SK-N-SH (cell line): ENCODE results near the gene OR51F1. TPM values are rescaled to one million over a fixed set of nuclear protein-coding genes. Genes with fewer than 3 reads are reported as not detected.

Source experiments
- CTCF ChIA-PET: fragments of 300-600, 350-600 bp; formaldehyde crosslinking; extraction: SDS; loops from one replicate; lab custom pipeline; 2021; lab: Yijun Ruan, JAX
- POLR2A ChIA-PET: fragments of 350-600 bp; sonication (Branson Sonifier 250); formaldehyde crosslinking; extraction: SDS; loops from one replicate; lab custom pipeline; 2020; ENCODE audit warnings: antibody characterized with exemption, inconsistent platforms; lab: Yijun Ruan, JAX
- DNase-seq: peaks from one replicate; pipeline ENCODE4 v3.0.0; 2012
- H2AFZ ChIP-seq: fragments of 200-600 bp; sonication (generic); 2 replicates; pipeline ENCODE4 v1.8.1; 2016; ENCODE audit warnings: antibody characterized with exemption, mild to moderate bottlenecking, low read depth
- H3F3A ChIP-seq: fragments of 200-600 bp; sonication (generic); replicated peaks from 2 replicates; pipeline ENCODE3; 2016; ENCODE audit warnings: antibody characterized with exemption, mild to moderate bottlenecking; ENCODE audit not compliant: insufficient read depth
- H3K27ac ChIP-seq, 2 experiments: fragments of 200-500 bp in 1 of 2; fragments of 200-600 bp in 1 of 2; sonication (Bioruptor generic) in 1 of 2; sonication (generic), shearing (Covaris generic) in 1 of 2; 2 replicates each; pipeline versions ENCODE4 v1.5.1 to v1.6.1; 2014 to 2016; ENCODE audit warnings: low read depth in 2 of 2, inconsistent platforms in 1 of 2, low read length in 1 of 2, mild to moderate bottlenecking in 1 of 2, mixed read lengths in 1 of 2
- H3K27me3 ChIP-seq: fragments of 200-600 bp; sonication (generic), shearing (Covaris generic); 2 replicates; pipeline ENCODE4 v1.6.1; 2016; ENCODE audit warnings: mixed run types; ENCODE audit not compliant: insufficient read depth
- H3K36me3 ChIP-seq, 2 experiments: fragments of 200-500 bp in 1 of 2; fragments of 200-600 bp in 1 of 2; sonication (Bioruptor generic) in 1 of 2; sonication (generic) in 1 of 2; replicated peaks in 1 of 2; 2 replicates each; pipeline versions ENCODE3 to v1.5.1; 2014 to 2016; ENCODE audit warnings: low read length in 1 of 2, mild to moderate bottlenecking in 1 of 2; ENCODE audit not compliant: insufficient read depth in 2 of 2, control insufficient read depth in 1 of 2
- H3K4me1 ChIP-seq, 2 experiments: fragments of 200-500 bp in 1 of 2; fragments of 200-600 bp in 1 of 2; sonication (Bioruptor generic) in 1 of 2; sonication (generic), shearing (Covaris generic) in 1 of 2; 2 replicates each; pipeline versions ENCODE4 v1.5.1 to v1.6.1; 2014 to 2016; ENCODE audit warnings: low read depth in 1 of 2, low read length in 1 of 2, mixed run types in 1 of 2; ENCODE audit not compliant: insufficient read depth in 2 of 2, control insufficient read depth in 1 of 2
- H3K4me2 ChIP-seq: fragments of 200-600 bp; sonication (generic), shearing (Covaris generic); 2 replicates; pipeline ENCODE4 v1.6.1; 2017; ENCODE audit warnings: mixed run types
- H3K4me3 ChIP-seq, 2 experiments: fragments of 200-500 bp in 1 of 2; fragments of 200-600 bp in 1 of 2; sonication (Bioruptor generic) in 1 of 2; sonication (generic), shearing (Covaris generic) in 1 of 2; 2 replicates each; pipeline versions ENCODE4 v1.5.1 to v1.8.1; 2014 to 2016; ENCODE audit warnings: low read depth in 2 of 2, inconsistent platforms in 1 of 2, low read length in 1 of 2, mild to moderate bottlenecking in 1 of 2, mixed read lengths in 1 of 2, moderate library complexity in 1 of 2
- H3K79me2 ChIP-seq: fragments of 200-600 bp; sonication (generic); 2 replicates; pipeline ENCODE4 v1.8.1; 2017; ENCODE audit warnings: mild to moderate bottlenecking; ENCODE audit not compliant: insufficient read depth
- H3K9ac ChIP-seq: fragments of 200-600 bp; sonication (generic); 2 replicates; pipeline ENCODE4 v1.6.1; 2017; ENCODE audit warnings: mixed run types
- H3K9me2 ChIP-seq: fragments of 200-600 bp; sonication (generic); 2 replicates; pipeline ENCODE4 v1.6.1; 2017; ENCODE audit warnings: mixed run types
- H3K9me3 ChIP-seq: fragments of 200-600 bp; sonication (generic); 2 replicates; pipeline ENCODE4 v1.6.1; 2017; ENCODE audit warnings: mixed run types, mild to moderate bottlenecking, moderate library complexity
- H4K20me1 ChIP-seq: fragments of 200-600 bp; sonication (generic); 2 replicates; pipeline ENCODE4 v1.6.1; 2017; ENCODE audit warnings: mild to moderate bottlenecking, mixed run types; ENCODE audit not compliant: insufficient read depth
- ELF1 ChIP-seq: IDR thresholded peaks from 2 replicates; pipeline ENCODE4 v1.4.0; 2012
- EP300 ChIP-seq, 2 experiments: IDR thresholded peaks; 2 replicates each; pipeline versions ENCODE4 v1.4.0 to v1.6.1; 2012; ENCODE audit warnings: borderline replicate concordance in 1 of 2, low read depth in 1 of 2, low read length in 1 of 2
- EZH2phosphoT487 ChIP-seq: fragments of 200-600 bp; sonication (generic); IDR thresholded peaks from 2 replicates; pipeline ENCODE4 v1.6.1; 2017; ENCODE audit warnings: low read depth, mixed run types, mild to moderate bottlenecking, antibody characterized with exemption, moderate library complexity, borderline replicate concordance
- FOSL2 ChIP-seq: IDR thresholded peaks from 2 replicates; pipeline ENCODE4 v1.4.0; 2012; ENCODE audit warnings: low read depth, mild to moderate bottlenecking, moderate library complexity, borderline replicate concordance
- FOXJ3 ChIP-seq: sonication (generic); formaldehyde crosslinking; IDR thresholded peaks from 2 replicates; pipeline ENCODE4 v1.5.1; 2020; ENCODE audit warnings: mild to moderate bottlenecking, missing genetic modification reagents
- GABPA ChIP-seq: IDR thresholded peaks from 2 replicates; pipeline ENCODE4 v1.4.0; 2012; ENCODE audit warnings: low read depth, mild to moderate bottlenecking
- GATA2 ChIP-seq: sonication (generic); formaldehyde crosslinking; IDR thresholded peaks from 2 replicates; pipeline ENCODE4 v1.5.0; 2020; ENCODE audit warnings: mild to moderate bottlenecking, missing genetic modification reagents
- MEF2A ChIP-seq: IDR thresholded peaks from 2 replicates; pipeline ENCODE4 v1.4.0; 2012; ENCODE audit warnings: low read depth, borderline replicate concordance
- NFIC ChIP-seq: IDR thresholded peaks from 2 replicates; pipeline ENCODE4 v1.4.0; 2012; ENCODE audit warnings: borderline replicate concordance
- NRF1 ChIP-seq: IDR thresholded peaks from 2 replicates; pipeline ENCODE4 v1.6.1; 2012; ENCODE audit warnings: low read depth, mild to moderate bottlenecking, low read length
- RCOR1 ChIP-seq: fragments of 150-350 bp; IDR thresholded peaks from 2 replicates; pipeline ENCODE4 v1.6.1; 2017; ENCODE audit warnings: antibody characterized with exemption, low read length
- RFX5 ChIP-seq: IDR thresholded peaks from 2 replicates; pipeline ENCODE4 v1.6.1; 2012; ENCODE audit warnings: mild to moderate bottlenecking, improper control_type of control experiment, low read length
- RXRA ChIP-seq: IDR thresholded peaks from 2 replicates; pipeline ENCODE4 v1.4.0; 2012; ENCODE audit warnings: low read depth, mild to moderate bottlenecking, borderline replicate concordance
- SIN3A ChIP-seq: IDR thresholded peaks from 2 replicates; pipeline ENCODE4 v1.6.1; 2012; ENCODE audit warnings: low read depth, mild to moderate bottlenecking, low read length, moderate library complexity, borderline replicate concordance
- SMC3 ChIP-seq: IDR thresholded peaks from 2 replicates; pipeline ENCODE4 v1.6.1; 2012; ENCODE audit warnings: low read depth, low read length, improper control_type of control experiment
- TAF1 ChIP-seq: IDR thresholded peaks from 2 replicates; pipeline ENCODE4 v1.6.1; 2012; ENCODE audit warnings: low read depth, mild to moderate bottlenecking, low read length, moderate library complexity, borderline replicate concordance
- TCF12 ChIP-seq: IDR thresholded peaks from 2 replicates; pipeline ENCODE4 v1.4.0; 2012
- TEAD4 ChIP-seq: IDR thresholded peaks from 2 replicates; pipeline ENCODE4 v1.4.0; 2012; ENCODE audit warnings: mild to moderate bottlenecking, borderline replicate concordance; ENCODE audit not compliant: insufficient read depth
- WGBS: methylation state at CpG from one replicate; pipeline ENCODE4 v1.1.6; 2017; ENCODE audit warnings: low lambda C conversion rate; 5-methylcytosine and 5-hydroxymethylcytosine counted together
- polyA plus RNA-seq, 3 experiments: library from polyadenylated mRNA; depleted of rRNA; stranded (reverse); fragments of >200 nt; gene quantifications; 2 replicates each; pipeline ENCODE4 v1.2.3, GENCODE V29; 2012
- TF ChIP-seq, protein P1 (sequence below): IDR thresholded peaks from 2 replicates; pipeline ENCODE4 v1.6.1; 2012; ENCODE audit warnings: mild to moderate bottlenecking, low read depth, low read length, moderate library complexity
- TF ChIP-seq, protein P2 (sequence below): IDR thresholded peaks from 2 replicates; pipeline ENCODE4 v1.4.0; 2012; ENCODE audit warnings: low read depth, borderline replicate concordance
- TF ChIP-seq, protein P3 (sequence below): fragments of 150-350 bp; IDR thresholded peaks from 2 replicates; pipeline ENCODE4 v1.6.1; 2016; ENCODE audit warnings: mild to moderate bottlenecking, low read depth, low read length
- TF ChIP-seq, protein P4 (sequence below): IDR thresholded peaks from 2 replicates; pipeline ENCODE4; 2012

Gene OR51F1
- polyA plus RNA-seq, 1 of the 3 experiments (the other 2 are of a cell fraction), result not detected

DNA sequence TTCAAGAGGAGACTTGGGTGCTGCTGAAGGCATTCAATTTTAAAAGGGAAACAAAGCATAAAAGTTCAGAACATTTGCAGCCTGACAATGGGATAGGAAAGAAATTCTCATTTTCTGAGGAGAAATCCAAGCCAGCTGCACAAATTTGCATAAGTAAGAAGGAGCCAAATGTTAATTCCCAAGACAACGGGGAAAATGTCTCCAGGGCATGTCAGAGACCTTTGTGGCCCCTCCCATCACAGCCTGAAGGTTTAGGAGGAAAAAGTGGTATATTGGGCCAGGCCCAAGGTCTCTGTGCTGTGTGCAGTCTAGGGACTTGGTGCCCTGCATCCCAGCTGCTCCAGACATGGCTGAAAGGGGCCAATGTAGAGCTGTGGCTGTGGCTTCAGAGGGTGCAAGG, 12.7 kb upstream of the OR51F1 start:
- WGBS, result 0% methylated on average over 1 of the region's 1 CpG

DNA sequence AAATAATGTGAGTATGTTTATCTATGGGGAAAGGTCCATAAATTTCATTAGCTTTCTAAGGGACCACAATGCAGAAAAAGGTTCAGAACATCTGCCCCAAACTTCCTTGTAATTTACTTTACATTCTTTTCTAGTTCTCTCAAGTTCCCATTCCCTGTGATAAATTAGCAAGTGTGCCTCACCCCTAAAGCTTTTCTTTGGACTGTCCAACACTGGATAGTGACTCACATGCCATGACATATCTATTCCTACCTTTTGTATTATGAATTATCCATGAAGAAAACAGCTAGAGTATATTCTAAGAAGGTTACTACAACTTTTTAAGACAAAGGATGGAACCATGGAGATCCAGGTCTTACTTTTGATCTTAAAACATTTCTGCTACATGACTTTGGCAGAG, 1.6 kb downstream of the OR51F1 start:
- ChIA-PET POLR2A (no interaction called here), CTCF (no interaction called here)
- Histone ChIP-seq H3K27ac (no peak overlapping the region), H3K4me1 (no peaks in the 10 kb centered on the region), H3K79me2 (no peaks in the 10 kb centered on the region), H3K9me3 (no peaks in the 10 kb centered on the region), H3K9ac (no peak overlapping the region), H3K9me2 (no peaks in the 10 kb centered on the region), H3F3A (no peaks in the 10 kb centered on the region), H3K4me3 (no peak overlapping the region), H2AFZ (no peak overlapping the region), H3K36me3 (no peaks in the 10 kb centered on the region), H4K20me1 (no peaks in the 10 kb centered on the region), H3K4me2 (no peak overlapping the region), H3K27me3 (no peaks in the 10 kb centered on the region; the same call in 1 of the 2 replicates)
- no peak for DNase-seq
- TF ChIP-seq EP300 (IDR thresholded peaks at IDR 0.05; ENCODE audit: borderline replicate concordance in 1 of 2, low read depth in 1 of 2, low read length in 1 of 2), result no peak
- no peak for TF ChIP-seq GABPA
- TF ChIP-seq, protein P1, sequence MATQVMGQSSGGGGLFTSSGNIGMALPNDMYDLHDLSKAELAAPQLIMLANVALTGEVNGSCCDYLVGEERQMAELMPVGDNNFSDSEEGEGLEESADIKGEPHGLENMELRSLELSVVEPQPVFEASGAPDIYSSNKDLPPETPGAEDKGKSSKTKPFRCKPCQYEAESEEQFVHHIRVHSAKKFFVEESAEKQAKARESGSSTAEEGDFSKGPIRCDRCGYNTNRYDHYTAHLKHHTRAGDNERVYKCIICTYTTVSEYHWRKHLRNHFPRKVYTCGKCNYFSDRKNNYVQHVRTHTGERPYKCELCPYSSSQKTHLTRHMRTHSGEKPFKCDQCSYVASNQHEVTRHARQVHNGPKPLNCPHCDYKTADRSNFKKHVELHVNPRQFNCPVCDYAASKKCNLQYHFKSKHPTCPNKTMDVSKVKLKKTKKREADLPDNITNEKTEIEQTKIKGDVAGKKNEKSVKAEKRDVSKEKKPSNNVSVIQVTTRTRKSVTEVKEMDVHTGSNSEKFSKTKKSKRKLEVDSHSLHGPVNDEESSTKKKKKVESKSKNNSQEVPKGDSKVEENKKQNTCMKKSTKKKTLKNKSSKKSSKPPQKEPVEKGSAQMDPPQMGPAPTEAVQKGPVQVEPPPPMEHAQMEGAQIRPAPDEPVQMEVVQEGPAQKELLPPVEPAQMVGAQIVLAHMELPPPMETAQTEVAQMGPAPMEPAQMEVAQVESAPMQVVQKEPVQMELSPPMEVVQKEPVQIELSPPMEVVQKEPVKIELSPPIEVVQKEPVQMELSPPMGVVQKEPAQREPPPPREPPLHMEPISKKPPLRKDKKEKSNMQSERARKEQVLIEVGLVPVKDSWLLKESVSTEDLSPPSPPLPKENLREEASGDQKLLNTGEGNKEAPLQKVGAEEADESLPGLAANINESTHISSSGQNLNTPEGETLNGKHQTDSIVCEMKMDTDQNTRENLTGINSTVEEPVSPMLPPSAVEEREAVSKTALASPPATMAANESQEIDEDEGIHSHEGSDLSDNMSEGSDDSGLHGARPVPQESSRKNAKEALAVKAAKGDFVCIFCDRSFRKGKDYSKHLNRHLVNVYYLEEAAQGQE, result no peak
- TF ChIP-seq TEAD4, result no peak
- TF ChIP-seq, protein P2, sequence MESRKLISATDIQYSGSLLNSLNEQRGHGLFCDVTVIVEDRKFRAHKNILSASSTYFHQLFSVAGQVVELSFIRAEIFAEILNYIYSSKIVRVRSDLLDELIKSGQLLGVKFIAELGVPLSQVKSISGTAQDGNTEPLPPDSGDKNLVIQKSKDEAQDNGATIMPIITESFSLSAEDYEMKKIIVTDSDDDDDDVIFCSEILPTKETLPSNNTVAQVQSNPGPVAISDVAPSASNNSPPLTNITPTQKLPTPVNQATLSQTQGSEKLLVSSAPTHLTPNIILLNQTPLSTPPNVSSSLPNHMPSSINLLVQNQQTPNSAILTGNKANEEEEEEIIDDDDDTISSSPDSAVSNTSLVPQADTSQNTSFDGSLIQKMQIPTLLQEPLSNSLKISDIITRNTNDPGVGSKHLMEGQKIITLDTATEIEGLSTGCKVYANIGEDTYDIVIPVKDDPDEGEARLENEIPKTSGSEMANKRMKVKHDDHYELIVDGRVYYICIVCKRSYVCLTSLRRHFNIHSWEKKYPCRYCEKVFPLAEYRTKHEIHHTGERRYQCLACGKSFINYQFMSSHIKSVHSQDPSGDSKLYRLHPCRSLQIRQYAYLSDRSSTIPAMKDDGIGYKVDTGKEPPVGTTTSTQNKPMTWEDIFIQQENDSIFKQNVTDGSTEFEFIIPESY, result no peak
- no peak for TF ChIP-seq NRF1
- no peak for TF ChIP-seq EZH2phosphoT487
- TF ChIP-seq, protein P3, sequence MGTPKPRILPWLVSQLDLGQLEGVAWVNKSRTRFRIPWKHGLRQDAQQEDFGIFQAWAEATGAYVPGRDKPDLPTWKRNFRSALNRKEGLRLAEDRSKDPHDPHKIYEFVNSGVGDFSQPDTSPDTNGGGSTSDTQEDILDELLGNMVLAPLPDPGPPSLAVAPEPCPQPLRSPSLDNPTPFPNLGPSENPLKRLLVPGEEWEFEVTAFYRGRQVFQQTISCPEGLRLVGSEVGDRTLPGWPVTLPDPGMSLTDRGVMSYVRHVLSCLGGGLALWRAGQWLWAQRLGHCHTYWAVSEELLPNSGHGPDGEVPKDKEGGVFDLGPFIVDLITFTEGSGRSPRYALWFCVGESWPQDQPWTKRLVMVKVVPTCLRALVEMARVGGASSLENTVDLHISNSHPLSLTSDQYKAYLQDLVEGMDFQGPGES, result no peak
- TF ChIP-seq TCF12, result no peak
- TF ChIP-seq RCOR1, result no peak
- no peak for TF ChIP-seq MEF2A

More for the DNA sequence above, 12.7 kb upstream of the OR51F1 start:
- H3K79me2 ChIP-seq, result no peaks in the 10 kb centered on the region
- H3K36me3 ChIP-seq, result no peaks in the 10 kb centered on the region
- no peak overlapping the region for H2AFZ ChIP-seq
- no peak overlapping the region for H3K9ac ChIP-seq
- H3K4me2 ChIP-seq, result no peak overlapping the region
- no peaks in the 10 kb centered on the region for H3K27me3 ChIP-seq
- ChIA-PET POLR2A (no interaction called here), CTCF (no interaction called here)
- H3F3A ChIP-seq, result no peaks in the 10 kb centered on the region
- H3K9me3 ChIP-seq, result no peaks in the 10 kb centered on the region
- H3K27ac ChIP-seq, result no peak overlapping the region
- DNase-seq, result no peak
- no peak for TF ChIP-seq NFIC
- TF ChIP-seq FOXJ3 (CRISPR knock-in tag), result no peak
- no peak for TF ChIP-seq RFX5
- no peak for TF ChIP-seq EZH2phosphoT487
- no peak for TF ChIP-seq RCOR1
- TF ChIP-seq, protein P4, sequence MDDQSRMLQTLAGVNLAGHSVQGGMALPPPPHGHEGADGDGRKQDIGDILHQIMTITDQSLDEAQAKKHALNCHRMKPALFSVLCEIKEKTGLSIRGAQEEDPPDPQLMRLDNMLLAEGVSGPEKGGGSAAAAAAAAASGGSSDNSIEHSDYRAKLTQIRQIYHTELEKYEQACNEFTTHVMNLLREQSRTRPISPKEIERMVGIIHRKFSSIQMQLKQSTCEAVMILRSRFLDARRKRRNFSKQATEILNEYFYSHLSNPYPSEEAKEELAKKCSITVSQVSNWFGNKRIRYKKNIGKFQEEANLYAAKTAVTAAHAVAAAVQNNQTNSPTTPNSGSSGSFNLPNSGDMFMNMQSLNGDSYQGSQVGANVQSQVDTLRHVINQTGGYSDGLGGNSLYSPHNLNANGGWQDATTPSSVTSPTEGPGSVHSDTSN, result no peak
- TF ChIP-seq ELF1, result no peak
- TF ChIP-seq TAF1, result no peak
- TF ChIP-seq GATA2 (CRISPR knock-in tag), result no peak
- TF ChIP-seq SIN3A, result no peak
- no peak for TF ChIP-seq MEF2A
- TF ChIP-seq RXRA, result no peak
- TF ChIP-seq, protein P3, result no peak
- no peak for TF ChIP-seq FOSL2
- no peak for TF ChIP-seq SMC3
- H3K9me2 ChIP-seq, result no peaks in the 10 kb centered on the region
- no peak overlapping the region for H3K4me3 ChIP-seq
- H3K4me1 ChIP-seq, result no peaks in the 10 kb centered on the region
- no peaks in the 10 kb centered on the region for H4K20me1 ChIP-seq
